CD14-positive monocyte (primary cell): ENCODE data around the gene ORC3. TPM values are rescaled to one million over a fixed set of nuclear protein-coding genes. Genes with fewer than 3 reads are reported as not detected.

Experiments used
- DNase-seq, 3 donors: peaks; one replicate each; pipeline ENCODE4 v3.0.0-alpha.2; 2011 to 2022
- H2AFZ ChIP-seq: 2 replicates; pipeline ENCODE4 v1.6.0; 2012; ENCODE audit warnings: mild to moderate bottlenecking, low read depth, low read length, inconsistent platforms; ENCODE audit not compliant: insufficient read depth, poor library complexity, severe bottlenecking
- H3K27ac ChIP-seq, 2 donors: 1 replicate in 1 of 2; 2 replicates in 1 of 2; pipeline ENCODE4 v1.5.1; 2012 to 2013; ENCODE audit warnings: low read length in 2 of 2, control low read depth in 1 of 2, inconsistent platforms in 1 of 2, low read depth in 1 of 2, mild to moderate bottlenecking in 1 of 2
- H3K27me3 ChIP-seq, 2 donors: one replicate each; pipeline versions ENCODE4 v1.6.0 to v1.6.1; 2011 to 2013; ENCODE audit warnings: low read length in 2 of 2; ENCODE audit not compliant: control insufficient read depth in 2 of 2, insufficient read depth in 2 of 2
- H3K36me3 ChIP-seq, 2 donors: replicated peaks in 1 of 2; 1 replicate in 1 of 2; 2 replicates in 1 of 2; pipeline versions ENCODE4 v1.5.1 to v1.6.1; 2012 to 2013; ENCODE audit warnings: low read length in 2 of 2, control low read depth in 1 of 2, inconsistent platforms in 1 of 2, mild to moderate bottlenecking in 1 of 2; ENCODE audit not compliant: insufficient read depth in 2 of 2, control insufficient read depth in 1 of 2
- H3K4me1 ChIP-seq, 2 donors: 1 replicate in 1 of 2; 2 replicates in 1 of 2; pipeline versions ENCODE4 v1.5.1 to v1.6.1; 2012 to 2013; ENCODE audit warnings: low read length in 2 of 2, control low read depth in 1 of 2, inconsistent platforms in 1 of 2, mild to moderate bottlenecking in 1 of 2, moderate library complexity in 1 of 2; ENCODE audit not compliant: insufficient read depth in 2 of 2, control insufficient read depth in 1 of 2
- H3K4me2 ChIP-seq: replicated peaks from 2 replicates; pipeline ENCODE3; 2012; ENCODE audit warnings: low read length, moderate library complexity, mild to moderate bottlenecking; ENCODE audit not compliant: poor library complexity, severe bottlenecking; ENCODE audit errors: extremely low read depth
- H3K4me3 ChIP-seq, 3 experiments: fragments of 200-600 bp in 1 of 3; sonication (generic) in 1 of 3; replicated peaks in 1 of 3; 1 replicate in 2 of 3; 2 replicates in 1 of 3; pipeline ENCODE4 v1.5.1; 2011 to 2013; ENCODE audit warnings: low read length in 3 of 3, mild to moderate bottlenecking in 3 of 3, control low read depth in 2 of 3, low read depth in 2 of 3, inconsistent platforms in 1 of 3, moderate library complexity in 1 of 3
- H3K79me2 ChIP-seq: 2 replicates; pipeline ENCODE4 v1.6.0; 2012; ENCODE audit warnings: mild to moderate bottlenecking, control low read depth, inconsistent platforms, low read length, moderate library complexity; ENCODE audit not compliant: insufficient read depth
- H3K9ac ChIP-seq: 2 replicates; pipeline ENCODE4 v1.6.0; 2017; ENCODE audit warnings: low read length, mild to moderate bottlenecking; ENCODE audit not compliant: insufficient read depth, poor library complexity, severe bottlenecking
- H3K9me3 ChIP-seq, 2 donors: replicated peaks in 1 of 2; 1 replicate in 1 of 2; 2 replicates in 1 of 2; pipeline versions ENCODE4 v1.5.1 to v1.6.1; 2012 to 2013; ENCODE audit warnings: low read length in 2 of 2, control low read depth in 1 of 2; ENCODE audit not compliant: control insufficient read depth in 1 of 2, insufficient read depth in 1 of 2
- H4K20me1 ChIP-seq: 2 replicates; pipeline ENCODE4 v1.6.0; 2012; ENCODE audit warnings: mild to moderate bottlenecking, low read length, control low read depth, moderate library complexity; ENCODE audit not compliant: insufficient read depth
- H3K27ac Mint-ChIP-seq, 7 donors: one replicate each; pipeline ENCODE4 v1.8.0; 2020; ENCODE audit warnings: mild to moderate bottlenecking in 7 of 7, mixed read lengths in 7 of 7, moderate library complexity in 6 of 7, inconsistent platforms in 2 of 7
- H3K27me3 Mint-ChIP-seq, 3 donors: one replicate each; pipeline ENCODE4 v1.8.0; 2021 to 2022; ENCODE audit warnings: low read depth in 3 of 3, mild to moderate bottlenecking in 3 of 3, mixed read lengths in 3 of 3, moderate library complexity in 3 of 3, inconsistent platforms in 1 of 3
- H3K36me3 Mint-ChIP-seq, 2 donors: one replicate each; pipeline ENCODE4 v1.8.0; 2020; ENCODE audit warnings: mixed read lengths in 2 of 2, inconsistent platforms in 1 of 2, mild to moderate bottlenecking in 1 of 2
- H3K4me1 Mint-ChIP-seq: one replicate; pipeline ENCODE4 v1.8.0; 2020; ENCODE audit warnings: mild to moderate bottlenecking, mixed read lengths
- H3K4me3 Mint-ChIP-seq, 2 donors: one replicate each; pipeline ENCODE4 v1.8.0; 2020; ENCODE audit warnings: mild to moderate bottlenecking in 2 of 2, mixed read lengths in 2 of 2, moderate library complexity in 1 of 2
- H3K9me3 Mint-ChIP-seq, 7 donors: one replicate each; pipeline ENCODE4 v1.8.0; 2020 to 2022; ENCODE audit warnings: mixed read lengths in 7 of 7, mild to moderate bottlenecking in 6 of 7, moderate library complexity in 6 of 7, inconsistent platforms in 2 of 7
- WGBS: methylation state at CpG from one replicate; pipeline ENCODE4 v1.1.5; 2013; ENCODE audit warnings: missing lambda C conversion rate; ENCODE audit not compliant: insufficient coverage; 5-methylcytosine and 5-hydroxymethylcytosine counted together
- intact Hi-C, 2 donors: fragments of 100-400 bp; cut with micrococcal nuclease; formaldehyde crosslinking; loops; one replicate each; pipeline versions ENCODE4 v1.15.0 to v1.15.1; 2023
- polyA plus RNA-seq, 3 donors: library from polyadenylated mRNA; depleted of rRNA in 1 of 3; unstranded in 2 of 3; stranded (reverse) in 1 of 3; fragments of 300-500 nt in 2 of 3; fragments of >200 nt in 1 of 3; fragmentation: Illumina TruSeq in 2 of 3; gene quantifications; 1 replicate in 2 of 3; 2 replicates in 1 of 3; pipeline ENCODE4 v1.2.3, GENCODE V29; 2012 to 2021
- TF ChIP-seq, protein P1 (sequence below): fragments of 200-600 bp; IDR thresholded peaks from one replicate; pipeline ENCODE4 v1.8.0; 2022; ENCODE audit warnings: antibody characterized with exemption, mild to moderate bottlenecking

ORC3 gene
- polyA plus RNA-seq, 3 donors, result 9.1 to 20.7 (median 16.2) TPM

DNA sequence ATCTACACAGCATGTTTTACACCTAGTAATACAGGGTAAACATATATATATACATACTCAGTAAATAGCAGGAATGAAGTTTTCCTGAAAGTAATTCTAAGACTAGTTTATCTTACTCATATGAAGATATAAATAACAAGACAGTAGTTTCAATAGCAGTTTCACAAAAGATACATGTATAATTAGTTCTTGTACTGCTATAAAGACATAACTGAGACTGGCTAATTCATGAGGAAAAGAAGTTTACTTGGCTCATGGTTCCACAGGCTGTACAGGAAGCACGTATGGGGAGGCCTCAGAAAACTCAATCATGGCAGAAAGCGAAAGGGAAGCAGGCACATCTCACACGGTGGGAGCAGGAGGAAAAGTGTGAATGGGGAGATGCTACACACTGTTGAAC, 17.1 kb upstream of the ORC3 start:
- H4K20me1 ChIP-seq, result peaks cover 74% of the 10 kb centered on the region
- DNase-seq, result no peak

DNA sequence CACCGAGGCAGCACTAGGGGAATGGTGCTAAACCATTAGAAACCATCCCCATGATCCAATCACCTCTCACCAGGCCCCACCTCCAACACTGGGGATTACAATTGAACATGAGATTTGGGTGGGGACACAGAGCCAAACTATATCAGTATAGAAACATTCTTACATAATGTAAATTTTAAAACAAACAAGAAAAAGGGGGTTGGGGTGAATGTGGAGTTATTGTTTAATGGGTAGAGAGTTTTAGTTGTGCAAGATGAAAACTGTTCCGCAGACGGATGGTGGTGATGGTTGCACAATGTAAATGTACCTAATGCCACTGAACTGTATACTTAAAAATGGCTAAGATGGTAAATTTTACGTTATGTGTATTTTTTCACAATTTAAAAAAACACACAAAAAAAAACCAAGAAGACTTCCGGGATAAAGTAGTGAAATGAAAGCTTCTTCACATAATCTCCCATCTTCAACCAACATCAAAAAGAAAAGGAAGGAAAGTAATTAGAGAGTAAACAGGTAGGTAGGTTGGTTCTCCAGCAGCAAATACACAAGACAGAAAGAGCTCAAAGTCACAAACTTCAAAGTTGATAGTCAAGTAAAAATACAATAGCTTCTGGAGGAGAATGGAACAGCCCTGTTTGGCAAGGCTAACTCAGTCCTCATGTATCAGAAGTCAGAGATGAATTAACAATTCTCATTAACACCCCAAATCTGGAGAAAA, 16.5 kb upstream of the ORC3 start:
- Mint-ChIP-seq H3K9me3 (peaks cover 0 to 13% (median 3%) of the 10 kb centered on the region in 7 donors), H3K27me3 (peaks cover 0 to 2% (median 0%) of the 10 kb centered on the region in 3 donors), H3K36me3 (peaks cover 33 to 52% of the 10 kb centered on the region in 2 donors), H3K4me3 (no peak overlapping the region), H3K4me1 (peaks cover 19% of the 10 kb centered on the region), H3K27ac (peak overlapping the region in 1 of 7 donors; percentile 36)
- H3K79me2 ChIP-seq, result peaks cover 73% of the 10 kb centered on the region
- peaks cover 12 to 40% of the 10 kb centered on the region in 2 donors for H3K36me3 ChIP-seq
- no CpG with 5 or more reads among the region's 5 CpGs for WGBS
- H3K9ac ChIP-seq, result no peak overlapping the region
- intact Hi-C loops, result no loop called here
- H3K4me2 ChIP-seq, result no peak overlapping the region
- H3K9me3 ChIP-seq, result no peaks in the 10 kb centered on the region
- H3K27ac ChIP-seq, result no peak overlapping the region
- H3K4me3 ChIP-seq, result no peak overlapping the region
- H2AFZ ChIP-seq, result no peak overlapping the region
- H3K27me3 ChIP-seq, result no peaks in the 10 kb centered on the region
- TF ChIP-seq, protein P1, sequence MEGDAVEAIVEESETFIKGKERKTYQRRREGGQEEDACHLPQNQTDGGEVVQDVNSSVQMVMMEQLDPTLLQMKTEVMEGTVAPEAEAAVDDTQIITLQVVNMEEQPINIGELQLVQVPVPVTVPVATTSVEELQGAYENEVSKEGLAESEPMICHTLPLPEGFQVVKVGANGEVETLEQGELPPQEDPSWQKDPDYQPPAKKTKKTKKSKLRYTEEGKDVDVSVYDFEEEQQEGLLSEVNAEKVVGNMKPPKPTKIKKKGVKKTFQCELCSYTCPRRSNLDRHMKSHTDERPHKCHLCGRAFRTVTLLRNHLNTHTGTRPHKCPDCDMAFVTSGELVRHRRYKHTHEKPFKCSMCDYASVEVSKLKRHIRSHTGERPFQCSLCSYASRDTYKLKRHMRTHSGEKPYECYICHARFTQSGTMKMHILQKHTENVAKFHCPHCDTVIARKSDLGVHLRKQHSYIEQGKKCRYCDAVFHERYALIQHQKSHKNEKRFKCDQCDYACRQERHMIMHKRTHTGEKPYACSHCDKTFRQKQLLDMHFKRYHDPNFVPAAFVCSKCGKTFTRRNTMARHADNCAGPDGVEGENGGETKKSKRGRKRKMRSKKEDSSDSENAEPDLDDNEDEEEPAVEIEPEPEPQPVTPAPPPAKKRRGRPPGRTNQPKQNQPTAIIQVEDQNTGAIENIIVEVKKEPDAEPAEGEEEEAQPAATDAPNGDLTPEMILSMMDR, result no peak
- DNase-seq, result no peak
- H4K20me1 ChIP-seq, result peaks cover 68% of the 10 kb centered on the region
- H3K4me1 ChIP-seq, result no peaks in the 10 kb centered on the region

More for the DNA sequence above, 17.1 kb upstream of the ORC3 start:
- Histone ChIP-seq H3K4me1 (no peaks in the 10 kb centered on the region), H3K36me3 (peaks cover 18 to 46% of the 10 kb centered on the region in 2 donors), H2AFZ (no peak overlapping the region), H3K4me2 (no peak overlapping the region), H3K27me3 (no peaks in the 10 kb centered on the region), H3K27ac (no peak overlapping the region), H3K4me3 (no peak overlapping the region), H3K9ac (no peak overlapping the region), H3K9me3 (no peaks in the 10 kb centered on the region), H3K79me2 (peaks cover 67% of the 10 kb centered on the region)
- intact Hi-C loops, result no loop called here
- Mint-ChIP-seq H3K4me3 (no peak overlapping the region), H3K4me1 (peaks cover 19% of the 10 kb centered on the region), H3K36me3 (peaks cover 37 to 57% of the 10 kb centered on the region in 2 donors), H3K27me3 (peaks cover 0 to 2% (median 0%) of the 10 kb centered on the region in 3 donors), H3K27ac (peak overlapping the region in 1 of 7 donors; percentile 38), H3K9me3 (peaks cover 0 to 13% (median 3%) of the 10 kb centered on the region in 7 donors)
- WGBS, result 100% methylated on average over 1 of the region's 3 CpGs
- TF ChIP-seq, protein P1, result no peak
